Measurements from ENCODE around the gene DAAM2. TPM values are rescaled to one million over a fixed set of nuclear protein-coding genes. Genes with fewer than 3 reads are reported as not detected.

DAAM2 gene
- total RNA-seq, 1 experiment from 2014 or later: 1.3 TPM

- no peak for DNase-seq (ENCODE audit: low read depth)
Observed at GRCh38 chr6:39847221-39847620, 55.0 kb downstream of the DAAM2 start.

DNA sequence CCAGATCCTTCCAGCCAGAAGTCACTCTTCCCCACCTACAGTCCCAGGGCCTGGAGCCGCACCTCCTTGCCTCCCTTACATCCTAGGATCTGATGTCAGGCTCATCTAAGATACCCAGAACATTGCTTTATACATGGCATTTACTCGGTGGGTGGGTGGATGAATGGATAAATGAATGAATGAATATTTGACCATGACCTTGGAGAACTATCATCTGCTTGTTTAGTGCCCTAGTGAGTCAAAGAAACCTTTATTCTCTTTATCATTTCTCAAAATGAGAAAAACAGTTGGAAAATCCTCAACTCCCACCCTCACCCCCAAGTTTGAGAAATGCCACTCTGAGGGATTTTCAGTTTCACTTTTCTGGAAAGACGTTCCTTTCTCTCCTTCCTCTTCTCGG, 56.0 kb downstream of the DAAM2 start:
- no peak for DNase-seq (ENCODE audit: low read depth)

DNA sequence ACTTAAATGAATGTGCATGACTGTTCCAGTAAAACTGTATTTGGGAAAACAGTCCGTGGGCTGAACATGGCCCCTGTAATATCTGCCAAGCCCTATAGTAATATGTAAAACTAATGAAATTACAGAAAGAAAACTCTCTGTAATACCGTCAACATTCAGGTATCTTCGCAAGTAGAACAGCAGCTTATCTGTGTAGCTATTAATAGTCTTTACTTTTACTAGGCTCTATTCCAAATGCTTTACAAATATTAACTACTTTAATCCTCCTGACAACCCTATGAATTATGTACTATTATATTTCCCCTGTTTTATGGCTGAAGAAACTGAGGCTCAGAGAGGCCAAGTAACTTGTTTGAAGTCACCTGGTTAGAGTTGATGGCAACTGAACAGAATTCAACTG, 57.1 kb downstream of the DAAM2 start:
- DNase-seq (ENCODE audit: low read depth): no peak

- no peak for DNase-seq (ENCODE audit: low read depth)
Observed at GRCh38 chr6:39849764-39850163, 57.6 kb downstream of the DAAM2 start.

DNA sequence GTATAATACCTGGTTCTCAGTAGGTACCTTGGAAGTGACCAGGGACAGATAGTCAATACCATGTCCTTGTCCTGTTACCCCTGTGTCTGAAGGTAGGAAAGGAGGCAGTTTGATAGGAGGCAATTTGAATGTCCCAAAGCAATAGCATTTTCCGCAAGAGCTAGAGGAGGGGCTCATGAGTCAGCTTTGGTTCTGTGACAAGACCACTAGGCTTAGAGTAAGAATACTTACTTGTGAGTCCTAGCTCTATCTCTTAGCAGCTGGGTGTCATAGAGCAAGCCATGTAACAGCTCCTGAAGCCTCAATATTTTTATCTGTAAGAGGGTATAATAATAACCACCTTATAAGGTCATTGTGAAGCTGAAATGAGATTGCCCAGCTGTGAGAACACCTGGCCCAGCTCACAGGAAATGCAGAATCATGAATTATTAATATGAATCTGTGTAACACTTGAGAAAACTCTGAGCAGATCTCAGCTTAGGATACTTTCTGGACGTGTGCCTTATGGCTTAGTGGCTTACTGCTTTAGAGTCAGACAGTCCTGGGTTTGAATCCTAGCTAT, 58.6 kb downstream of the DAAM2 start:
- no peak for DNase-seq (ENCODE audit: low read depth)

GRCh38 chr6:39851331-39851730, 59.2 kb downstream of the DAAM2 start:
- DNase-seq (ENCODE audit: low read depth): no peak

DNA sequence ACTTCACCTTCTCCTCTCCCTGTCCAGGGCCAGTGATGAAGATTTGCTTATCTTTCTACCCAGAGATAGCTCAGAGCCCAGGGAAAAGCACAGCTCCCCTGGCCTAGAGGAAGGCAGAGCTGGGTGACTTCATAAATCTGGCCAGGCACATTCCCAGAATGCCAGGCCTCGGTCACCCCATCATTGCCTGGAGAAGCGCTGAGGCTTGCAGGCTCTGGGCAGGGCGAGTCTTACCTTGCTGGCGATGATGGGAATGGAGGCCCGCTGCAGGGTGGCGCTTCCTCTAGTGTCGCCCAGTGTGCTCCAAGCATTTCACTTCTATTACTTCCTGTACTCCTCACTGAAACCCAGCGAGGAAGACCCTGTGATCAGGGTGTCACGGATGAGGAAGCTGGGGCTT, 60.1 kb downstream of the DAAM2 start:
- no peak for DNase-seq (ENCODE audit: low read depth)

DNA sequence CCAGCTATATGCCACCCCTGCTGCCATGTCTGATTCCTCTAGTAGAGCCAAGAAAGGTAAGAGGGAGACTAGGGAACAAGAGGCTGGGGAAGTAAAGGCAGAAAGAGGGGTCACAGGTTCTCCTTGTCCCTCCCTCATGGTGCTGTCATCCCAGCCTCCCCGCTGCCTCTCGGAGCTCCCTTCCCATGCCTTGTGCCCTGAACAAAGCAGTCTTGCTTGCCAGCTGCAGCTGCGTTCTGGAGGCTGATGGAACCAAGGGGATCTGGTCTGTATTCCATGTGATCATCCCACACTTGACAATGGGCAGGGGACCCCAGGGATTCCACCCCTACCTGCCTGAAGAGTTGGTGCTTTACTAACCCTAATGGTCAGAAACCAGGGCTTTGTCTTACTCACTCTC, 61.4 kb downstream of the DAAM2 start:
- DNase-seq (ENCODE audit: low read depth): no peak

DNA sequence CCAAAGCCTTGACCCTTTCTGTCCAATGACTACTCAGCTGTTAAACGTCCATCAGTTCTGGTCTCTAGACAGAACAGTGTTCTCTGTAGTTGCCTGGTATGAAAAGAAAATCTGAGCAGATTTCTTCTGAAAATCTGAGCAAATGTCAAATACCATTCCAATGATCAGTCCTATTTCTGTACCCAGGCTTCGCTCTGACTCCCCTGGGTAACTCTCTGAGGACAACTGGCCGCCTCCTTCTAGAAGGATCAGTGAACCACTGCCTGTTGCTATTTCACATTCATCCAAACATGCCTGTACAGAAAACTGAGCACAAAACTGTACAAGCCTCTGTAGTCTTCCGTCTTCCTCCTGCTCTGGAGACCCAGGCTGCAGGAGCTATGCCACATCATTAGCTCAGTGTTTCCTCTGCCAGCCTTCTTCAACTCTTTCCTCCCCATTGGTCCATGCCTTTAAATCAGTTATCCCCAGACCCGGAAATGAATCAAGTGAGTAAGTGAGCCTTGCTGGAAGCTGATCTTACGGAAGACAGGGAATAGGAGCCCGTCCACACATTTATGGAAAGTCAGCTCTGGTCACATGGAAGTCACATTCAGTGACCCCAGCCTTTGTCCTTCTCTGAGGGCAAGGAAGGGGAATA, 63.3 kb downstream of the DAAM2 start:
- no peak for DNase-seq (ENCODE audit: low read depth)

- DNase-seq (ENCODE audit: low read depth): no peak
Observed at GRCh38 chr6:39859025-39859424, 66.8 kb downstream of the DAAM2 start.

- DNase-seq (ENCODE audit: low read depth): no peak
Observed at GRCh38 chr6:39861663-39862062, 69.5 kb downstream of the DAAM2 start.

GRCh38 chr6:39865011-39865888, 73.1 kb downstream of the DAAM2 start:
- peak; percentile 73 for DNase-seq (ENCODE audit: low read depth)

DNA sequence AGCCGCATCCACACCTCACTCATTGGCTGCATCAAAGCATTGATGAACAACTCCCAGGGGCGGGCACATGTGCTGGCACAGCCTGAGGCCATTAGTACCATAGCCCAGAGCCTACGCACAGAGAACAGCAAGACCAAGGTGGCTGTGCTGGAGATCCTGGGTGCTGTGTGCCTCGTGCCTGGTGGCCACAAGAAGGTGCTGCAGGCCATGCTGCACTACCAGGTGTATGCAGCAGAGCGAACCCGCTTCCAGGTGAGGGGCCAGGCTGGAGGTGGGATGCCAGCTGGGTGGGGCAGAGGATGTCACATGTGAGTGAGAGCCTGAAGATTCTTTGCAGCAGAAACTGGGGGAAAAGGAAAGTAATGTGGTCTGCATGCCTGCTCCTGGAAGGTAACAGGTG, 75.4 kb downstream of the DAAM2 start:
- no peak for DNase-seq (ENCODE audit: low read depth)

GRCh38 chr6:39870950-39871349, 78.8 kb downstream of the DAAM2 start:
- no peak for DNase-seq (ENCODE audit: low read depth)

DNA sequence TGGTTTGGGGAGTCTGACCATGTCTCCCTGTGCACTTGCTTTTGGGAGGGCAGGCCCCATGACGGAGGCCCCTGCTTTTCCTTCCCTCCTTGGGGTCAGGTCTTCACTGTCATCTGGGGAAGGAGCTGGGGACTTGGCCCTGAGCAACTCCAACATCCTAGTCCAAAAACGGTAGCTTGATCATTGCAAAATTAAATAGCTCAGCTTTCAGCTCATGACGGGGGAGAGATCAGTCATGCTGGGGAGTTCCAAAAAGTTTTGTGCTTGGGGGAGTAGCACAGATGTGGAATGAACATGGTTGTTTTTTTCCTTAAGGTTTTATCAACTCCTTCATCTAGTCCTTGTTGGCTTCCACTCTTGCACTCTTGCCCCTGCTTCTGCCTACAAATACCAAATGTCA, 81.3 kb downstream of the DAAM2 start:
- no peak for DNase-seq (ENCODE audit: low read depth)

GRCh38 chr6:39876111-39876510, 83.9 kb downstream of the DAAM2 start:
- no peak for DNase-seq (ENCODE audit: low read depth)

GRCh38 chr6:39876826-39877225, 84.7 kb downstream of the DAAM2 start:
- no peak for DNase-seq (ENCODE audit: low read depth)

GRCh38 chr6:39879535-39879934, 87.4 kb downstream of the DAAM2 start:
- no peak for DNase-seq (ENCODE audit: low read depth)

DNA sequence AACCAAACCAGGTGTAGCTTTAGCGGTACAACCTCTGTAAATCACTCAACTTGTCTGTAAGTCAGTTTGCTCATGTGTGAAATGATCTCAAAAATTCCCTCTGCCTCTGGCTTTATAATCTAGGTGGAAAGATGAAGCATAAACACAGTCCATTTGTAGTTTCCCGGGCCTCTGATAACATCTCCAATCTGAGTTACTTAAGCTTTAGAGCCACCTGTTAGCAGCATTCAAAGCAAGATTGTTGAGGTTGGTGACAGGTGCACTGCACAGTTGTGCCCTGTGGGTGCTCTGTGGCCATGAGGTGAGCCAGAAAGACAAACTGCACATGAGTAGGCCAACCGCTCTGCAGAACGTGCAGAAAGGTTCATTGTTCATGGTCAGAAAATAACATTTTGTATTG, 88.4 kb downstream of the DAAM2 start:
- DNase-seq (ENCODE audit: low read depth): no peak

DNA sequence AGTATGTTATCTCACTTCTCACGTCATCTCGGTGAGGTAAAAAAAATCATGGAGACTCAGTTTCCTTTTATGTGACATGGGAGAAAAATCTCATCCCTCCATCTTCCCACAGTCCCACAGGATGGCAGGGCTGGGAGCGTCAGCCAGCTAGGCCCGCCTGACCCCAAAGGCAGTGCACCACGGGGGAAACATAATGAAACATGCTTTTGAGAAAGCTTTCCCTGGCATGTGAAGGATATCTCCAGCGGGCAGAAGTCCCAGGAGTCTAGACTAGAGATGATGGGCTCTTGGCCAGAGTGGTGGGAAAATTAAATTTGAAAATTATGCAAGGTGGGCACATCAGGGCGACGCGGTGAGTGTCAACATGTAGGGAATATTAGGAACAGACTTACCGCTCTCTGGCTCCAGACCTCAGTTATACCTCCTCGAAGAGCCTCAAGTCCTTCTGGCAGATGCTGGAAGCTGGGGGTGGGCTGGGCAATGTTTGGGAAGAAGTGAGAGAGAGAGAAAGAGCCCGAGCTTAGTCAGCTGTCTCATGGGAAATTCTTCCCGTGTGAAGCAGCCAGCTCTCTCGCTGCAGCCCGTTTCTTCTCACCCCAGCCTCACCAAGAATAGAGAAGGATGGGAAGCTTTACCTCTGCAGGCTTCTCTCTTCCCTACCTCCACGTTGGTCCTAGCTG, 89.8 kb downstream of the DAAM2 start:
- no peak for DNase-seq (ENCODE audit: low read depth)

- DNase-seq (ENCODE audit: low read depth): peak; percentile 81
Observed at GRCh38 chr6:39882531-39882899, 90.3 kb downstream of the DAAM2 start.

DNA sequence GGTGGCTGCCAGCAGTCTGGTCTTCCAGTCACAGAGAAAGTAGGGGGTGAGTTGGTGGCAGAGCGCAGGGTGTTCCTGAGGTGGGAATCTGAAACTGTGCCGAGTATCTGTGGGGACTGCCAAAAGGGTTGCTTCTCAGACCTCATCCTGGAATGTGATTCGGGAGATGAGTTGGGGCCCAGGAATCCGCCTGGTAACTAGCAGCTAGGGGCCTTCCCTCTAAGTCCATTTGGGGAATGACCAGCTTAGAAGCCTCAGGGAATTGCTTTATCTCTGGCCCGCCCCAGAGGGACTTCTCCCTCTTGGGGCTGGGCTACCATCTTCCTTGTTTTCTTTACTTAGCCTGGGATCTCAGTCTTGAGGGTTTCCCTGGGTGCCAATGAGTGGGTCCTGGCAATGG, 92.5 kb downstream of the DAAM2 start:
- DNase-seq (ENCODE audit: low read depth): peak; percentile 81

GRCh38 chr6:39885691-39886090, 93.5 kb downstream of the DAAM2 start:
- DNase-seq (ENCODE audit: low read depth): no peak

Measured in M059J (cell line).